Neural crest cell (in vitro differentiated cells): Measurements from ENCODE around the gene COLEC11. TPM values are rescaled to one million over a fixed set of nuclear protein-coding genes. Genes with fewer than 3 reads are reported as not detected.

Experiments used
- DNase-seq: peaks from one replicate; pipeline ENCODE4 v3.0.0; 2021; ENCODE audit warnings: low read depth, mixed read lengths, low spot score
- H3K27ac Mint-ChIP-seq: one replicate; pipeline ENCODE4 v1.8.0; 2021; ENCODE audit warnings: mild to moderate bottlenecking, mixed read lengths; ENCODE audit not compliant: unreplicated experiment
- H3K27me3 Mint-ChIP-seq: 2 replicates; pipeline ENCODE4 v1.8.0; 2021; ENCODE audit warnings: low read depth, mild to moderate bottlenecking, mixed read lengths
- H3K36me3 Mint-ChIP-seq: 2 replicates; pipeline ENCODE4 v1.8.0; 2021; ENCODE audit warnings: low read depth, mild to moderate bottlenecking, mixed read lengths
- H3K4me1 Mint-ChIP-seq: 2 replicates; pipeline ENCODE4 v1.8.0; 2021; ENCODE audit warnings: mixed read lengths
- H3K4me3 Mint-ChIP-seq: one replicate; pipeline ENCODE4 v1.8.0; 2021; ENCODE audit warnings: mild to moderate bottlenecking, mixed read lengths
- H3K9me3 Mint-ChIP-seq: 2 replicates; pipeline ENCODE4 v1.8.0; 2021; ENCODE audit warnings: mixed read lengths
- CTCF ChIP-seq: fragments of 200-600 bp; sonication (generic); conservative IDR thresholded peaks from 2 replicates; pipeline ENCODE4 v1.5.0; 2021; ENCODE audit warnings: antibody characterized with exemption, mild to moderate bottlenecking
- total RNA-seq: library from RNA; stranded (reverse); gene quantifications from 2 replicates; pipeline ENCODE4 v1.2.1, GENCODE V29; 2021

Gene COLEC11
- total RNA-seq, 1 donor from 2014 or later, result not detected

GRCh38 chr2:3627500-3628100 lies 32.7 kb downstream of the COLEC11 start:
- DNase-seq, result no peak
- H3K9me3 Mint-ChIP-seq, result peaks cover 6% of the 10 kb centered on the region
- H3K4me1 Mint-ChIP-seq, result no peaks in the 10 kb centered on the region
- peaks cover 2% of the 10 kb centered on the region for H3K36me3 Mint-ChIP-seq
- no peaks in the 10 kb centered on the region for H3K27me3 Mint-ChIP-seq
- TF ChIP-seq CTCF, result no peak
- H3K4me3 Mint-ChIP-seq, result no peak overlapping the region
- no peak overlapping the region for H3K27ac Mint-ChIP-seq

- H3K36me3 Mint-ChIP-seq, result peaks cover 2% of the 10 kb centered on the region
- no peaks in the 10 kb centered on the region for H3K4me1 Mint-ChIP-seq
- DNase-seq, result no peak
- TF ChIP-seq CTCF, result no peak
- no peak overlapping the region for H3K4me3 Mint-ChIP-seq
- H3K9me3 Mint-ChIP-seq, result peaks cover 3% of the 10 kb centered on the region
- no peaks in the 10 kb centered on the region for H3K27me3 Mint-ChIP-seq
- H3K27ac Mint-ChIP-seq, result no peak overlapping the region
Measured at GRCh38 chr2:3628241-3628679, 33.3 kb downstream of the COLEC11 start.

- Mint-ChIP-seq H3K27ac (no peak overlapping the region), H3K4me3 (no peak overlapping the region), H3K9me3 (peaks cover 3% of the 10 kb centered on the region), H3K36me3 (no peaks in the 10 kb centered on the region), H3K27me3 (no peaks in the 10 kb centered on the region), H3K4me1 (no peaks in the 10 kb centered on the region)
- DNase-seq, result no peak
- TF ChIP-seq CTCF, result peak; percentile 23
Measured at GRCh38 chr2:3628800-3629199, 33.9 kb downstream of the COLEC11 start.

GRCh38 chr2:3630631-3631030 lies 35.7 kb downstream of the COLEC11 start:
- H3K27ac Mint-ChIP-seq, result no peak overlapping the region
- no peak overlapping the region for H3K4me3 Mint-ChIP-seq
- TF ChIP-seq CTCF, result no peak
- H3K36me3 Mint-ChIP-seq, result no peaks in the 10 kb centered on the region
- H3K27me3 Mint-ChIP-seq, result no peaks in the 10 kb centered on the region
- DNase-seq, result no peak
- H3K4me1 Mint-ChIP-seq, result no peaks in the 10 kb centered on the region
- H3K9me3 Mint-ChIP-seq, result peaks cover 3% of the 10 kb centered on the region

GRCh38 chr2:3631161-3631850 lies 36.4 kb downstream of the COLEC11 start:
- no peaks in the 10 kb centered on the region for H3K36me3 Mint-ChIP-seq
- H3K27me3 Mint-ChIP-seq, result no peaks in the 10 kb centered on the region
- peaks cover 3% of the 10 kb centered on the region for H3K9me3 Mint-ChIP-seq
- no peaks in the 10 kb centered on the region for H3K4me1 Mint-ChIP-seq
- no peak overlapping the region for H3K4me3 Mint-ChIP-seq
- no peak for DNase-seq
- no peak overlapping the region for H3K27ac Mint-ChIP-seq
- TF ChIP-seq CTCF, result no peak
